HCT116 (cell line): ENCODE measurements around the gene GRIN2A. TPM values are rescaled to one million over a fixed set of nuclear protein-coding genes. Genes with fewer than 3 reads are reported as not detected.

Experiments used
- ATAC-seq: fragments of 200-7000 bp; cut with Tn5 transposase; 2 replicates; pipeline ENCODE4 v1.9.1; 2020; ENCODE audit warnings: mild to moderate bottlenecking, moderate library complexity
- BruUV-seq: library from RNA; stranded (reverse); fragments of 400-500 nt; replicated peaks from 2 replicates; lab custom pipeline; 2021; lab: Mats Ljungman, UMichigan
- CTCF ChIA-PET: fragments of 300-600 bp; sonication (Branson Sonifier 250); formaldehyde crosslinking; loops from one replicate; lab custom pipeline; 2021; ENCODE audit warnings: antibody characterized with exemption; lab: Charles Lee
- POLR2A ChIA-PET: fragments of 300-600, 350-600 bp; sonication (Branson Sonifier 250); formaldehyde crosslinking; loops from one replicate; lab custom pipeline; 2021; ENCODE audit warnings: antibody characterized with exemption; lab: Charles Lee
- RAD21 ChIA-PET, 2 experiments: fragments of 300-600 bp; sonication (Branson Sonifier 250); formaldehyde crosslinking; loops; one replicate each; lab custom pipeline; 2023; ENCODE audit warnings: low total read pairs in 2 of 2; ENCODE audit not compliant: uncharacterized antibody in 2 of 2, unreplicated experiment in 2 of 2, low non-redundant PET in 1 of 2; lab: Charles Lee
- DNase-seq: peaks from one replicate; pipeline ENCODE4 v3.0.0-alpha.2; 2010; ENCODE audit warnings: low read depth, low spot score
- H2AFZ ChIP-seq: fragments of 200-600 bp; shearing (Covaris generic), sonication (generic); 2 replicates; pipeline ENCODE4 v1.6.1; 2017; ENCODE audit warnings: low read depth, mixed run types, mixed read lengths, antibody characterized with exemption, low read length; ENCODE audit not compliant: poor library complexity, severe bottlenecking
- H3K27ac ChIP-seq: 2 replicates; pipeline ENCODE4 v1.5.1; 2012; ENCODE audit warnings: low read depth, low read length
- H3K27me3 ChIP-seq: fragments of 200-600 bp; sonication (generic); 2 replicates; pipeline ENCODE4 v1.6.1; 2016; ENCODE audit warnings: mixed run types, low read length, mixed read lengths; ENCODE audit not compliant: insufficient read depth
- H3K36me3 ChIP-seq, 2 experiments: fragments of 200-500 bp in 1 of 2; fragments of 200-600 bp in 1 of 2; sonication (Bioruptor generic) in 1 of 2; sonication (generic) in 1 of 2; 2 replicates each; pipeline versions ENCODE4 v1.5.1 to v1.6.1; 2014 to 2016; ENCODE audit warnings: low read length in 2 of 2, inconsistent platforms in 1 of 2, mixed read lengths in 1 of 2, mixed run types in 1 of 2; ENCODE audit not compliant: insufficient read depth in 2 of 2, control insufficient read depth in 1 of 2
- H3K4me1 ChIP-seq, 2 experiments: fragments of 200-600 bp in 1 of 2; sonication (generic) in 1 of 2; 2 replicates each; pipeline versions ENCODE4 v1.5.1 to v1.6.1; 2012 to 2017; ENCODE audit warnings: low read length in 2 of 2, inconsistent platforms in 1 of 2, mild to moderate bottlenecking in 1 of 2, mixed read lengths in 1 of 2, mixed run types in 1 of 2, moderate library complexity in 1 of 2; ENCODE audit not compliant: insufficient read depth in 2 of 2, control insufficient read depth in 1 of 2
- H3K4me2 ChIP-seq: fragments of 200-600 bp; sonication (generic); 2 replicates; pipeline ENCODE4 v1.6.1; 2017; ENCODE audit warnings: mixed run types, low read length, mixed read lengths
- H3K4me3 ChIP-seq, 2 experiments: fragments of 200-600 bp in 1 of 2; sonication (generic) in 1 of 2; replicated peaks in 1 of 2; 2 replicates each; pipeline ENCODE4 v1.5.1; 2011 to 2016; ENCODE audit warnings: low read length in 2 of 2, control low read depth in 1 of 2, low read depth in 1 of 2, mild to moderate bottlenecking in 1 of 2, mixed read lengths in 1 of 2, mixed run types in 1 of 2
- H3K79me2 ChIP-seq: fragments of 200-600 bp; sonication (generic); 2 replicates; pipeline ENCODE4 v1.6.1; 2017; ENCODE audit warnings: mild to moderate bottlenecking, mixed run types, low read length, moderate library complexity, mixed read lengths; ENCODE audit not compliant: insufficient read depth
- H3K9ac ChIP-seq: fragments of 200-600 bp; sonication (generic); 2 replicates; pipeline ENCODE4 v1.6.1; 2016; ENCODE audit warnings: low read length, mixed read lengths
- H3K9me2 ChIP-seq: fragments of 200-600 bp; sonication (generic), shearing (Covaris generic); 2 replicates; pipeline ENCODE4 v1.6.1; 2017; ENCODE audit warnings: mixed run types, mild to moderate bottlenecking, moderate library complexity; ENCODE audit not compliant: insufficient read depth
- H3K9me3 ChIP-seq, 2 experiments: fragments of 200-500 bp in 1 of 2; fragments of 200-600 bp in 1 of 2; sonication (Bioruptor generic) in 1 of 2; sonication (generic) in 1 of 2; 2 replicates each; pipeline ENCODE4 v1.6.1; 2014 to 2017; ENCODE audit warnings: low read length in 2 of 2, mixed read lengths in 2 of 2, inconsistent platforms in 1 of 2, low read depth in 1 of 2, mild to moderate bottlenecking in 1 of 2, mixed run types in 1 of 2, moderate library complexity in 1 of 2; ENCODE audit not compliant: control insufficient read depth in 1 of 2, insufficient read depth in 1 of 2
- H4K20me1 ChIP-seq: fragments of 200-600 bp; sonication (generic), shearing (Covaris generic); 2 replicates; pipeline ENCODE4 v1.6.1; 2017; ENCODE audit warnings: mixed run types, mild to moderate bottlenecking, moderate library complexity; ENCODE audit not compliant: insufficient read depth
- ATF3 ChIP-seq: IDR thresholded peaks from 2 replicates; pipeline ENCODE4 v1.6.1; 2012
- CBX3 ChIP-seq: IDR thresholded peaks from 2 replicates; pipeline ENCODE4 v1.6.1; 2012; ENCODE audit warnings: low read depth
- CTCF ChIP-seq, 3 experiments: fragments of 200-600 bp in 1 of 3; sonication (generic) in 1 of 3; IDR thresholded peaks in 2 of 3; conservative IDR thresholded peaks in 1 of 3; 2 replicates each; pipeline ENCODE4 v1.5.1; 2012 to 2017; ENCODE audit warnings: low read depth in 2 of 3, low read length in 2 of 3, antibody characterized with exemption in 1 of 3, borderline replicate concordance in 1 of 3, control low read depth in 1 of 3, mild to moderate bottlenecking in 1 of 3, mixed read lengths in 1 of 3, mixed run types in 1 of 3, moderate library complexity in 1 of 3; ENCODE audit not compliant: insufficient read depth in 1 of 3
- EGR1 ChIP-seq: IDR thresholded peaks from 2 replicates; pipeline ENCODE4 v1.6.1; 2012; ENCODE audit warnings: low read depth
- ELF1 ChIP-seq: IDR thresholded peaks from 2 replicates; pipeline ENCODE4 v1.6.1; 2012; ENCODE audit warnings: low read depth, borderline replicate concordance
- EZH2 ChIP-seq: fragments of 200-600 bp; sonication (generic); IDR thresholded peaks from 2 replicates; pipeline ENCODE4 v1.6.1; 2017; ENCODE audit warnings: antibody characterized with exemption, mixed run types
- FOSL1 ChIP-seq: IDR thresholded peaks from 2 replicates; pipeline ENCODE4 v1.6.1; 2012; ENCODE audit warnings: low read depth
- JUND ChIP-seq: IDR thresholded peaks from 2 replicates; pipeline ENCODE4 v1.6.1; 2012
- MAX ChIP-seq: IDR thresholded peaks from 2 replicates; pipeline ENCODE4 v1.6.1; 2012
- POLR2A ChIP-seq: IDR thresholded peaks from 2 replicates; pipeline ENCODE4 v1.7.0; 2011; ENCODE audit warnings: borderline replicate concordance; ENCODE audit not compliant: insufficient read depth, insufficient read length; ENCODE audit errors: extremely low read depth
- POLR2AphosphoS5 ChIP-seq: IDR thresholded peaks from 2 replicates; pipeline ENCODE4 v1.6.1; 2011; ENCODE audit warnings: mild to moderate bottlenecking, low read depth, low read length, moderate library complexity
- RAD21 ChIP-seq: IDR thresholded peaks from 2 replicates; pipeline ENCODE4 v1.6.1; 2012; ENCODE audit warnings: low read depth, mild to moderate bottlenecking
- SRF ChIP-seq: IDR thresholded peaks from 2 replicates; pipeline ENCODE4 v1.6.1; 2012; ENCODE audit warnings: low read depth
- YY1 ChIP-seq: IDR thresholded peaks from 2 replicates; pipeline ENCODE4 v1.6.1; 2011; ENCODE audit warnings: low read length, low read depth, moderate library complexity, mild to moderate bottlenecking; ENCODE audit not compliant: insufficient replicate concordance; ENCODE audit errors: extremely low read depth
- ZFX ChIP-seq: fragments of 450-650 bp; IDR thresholded peaks from 2 replicates; pipeline ENCODE4 v1.6.1; 2017
- ZNF274 ChIP-seq: fragments of 200-500 bp; sonication (Bioruptor generic); IDR thresholded peaks from 2 replicates; pipeline ENCODE4 v1.6.1; 2014; ENCODE audit warnings: mild to moderate bottlenecking, low read depth, low read length, inconsistent platforms
- intact Hi-C: fragments of 100-400 bp; cut with micrococcal nuclease; formaldehyde crosslinking; loops from 2 replicates; pipeline ENCODE4 v1.10.0; 2022
- total RNA-seq: library from RNA; stranded (reverse); gene quantifications from one replicate; pipeline ENCODE4 v1.2.1, GENCODE V29; 2021; ENCODE audit not compliant: unreplicated experiment

GRIN2A gene
- total RNA-seq, 1 experiment from 2014 or later: 0.02 TPM

GRCh38 chr16:9849697-9850245 is 332.5 kb downstream of the GRIN2A start:
- Histone ChIP-seq H3K9me2 (no peaks in the 10 kb centered on the region), H3K36me3 (no peaks in the 10 kb centered on the region; a peak in 1 of 4 replicates), H3K79me2 (no peaks in the 10 kb centered on the region), H3K9me3 (no peaks in the 10 kb centered on the region), H2AFZ (no peak overlapping the region), H3K9ac (no peak overlapping the region), H3K4me1 (peaks cover 0 to 7% of the 10 kb centered on the region in 2 experiments; a peak in 1 of 4 replicates), H3K27ac (no peak overlapping the region), H3K4me2 (no peak overlapping the region), H3K4me3 (no peak overlapping the region), H4K20me1 (no peaks in the 10 kb centered on the region), H3K27me3 (peaks cover 2% of the 10 kb centered on the region; the same call in 1 of the 2 replicates)
- no TSS peak for BruUV-seq
- TF ChIP-seq FOSL1 (no peak), ZFX (no peak), POLR2AphosphoS5 (no peak), EZH2 (no peak), MAX (no peak), ZNF274 (no peak), YY1 (no peak), RAD21 (no peak), SRF (no peak), POLR2A (no peak), EGR1 (no peak), CTCF (IDR thresholded peaks at IDR 0.05 in 2 of 3, conservative IDR thresholded peaks at IDR 0.05 in 1 of 3; ENCODE audit: borderline replicate concordance in 1 of 3, insufficient read depth in 1 of 3, low read depth in 2 of 3, low read length in 2 of 3) (no peak), ATF3 (no peak), JUND (no peak), ELF1 (no peak), CBX3 (no peak)
- RAD21 ChIA-PET: no interaction called here
- ATAC-seq: no peak
- CTCF ChIA-PET: no interaction called here
- intact Hi-C loops: no loop called here
- POLR2A ChIA-PET: no interaction called here
- no peak for DNase-seq
